ENCODE data around the gene DOCK9.
A peak's percentile ranks its signal among the peaks of the same experiment; 100 is the strongest.

Gene DOCK9

GRCh38 chr13:98988277-98988676 is 10.4 kb upstream of the DOCK9 start:
- H3K36me3 Mint-ChIP-seq (ENCODE audit: low read depth), result peaks cover 2% of the 10 kb centered on the region
- DNase-seq, result no peak
- H3K9me3 Mint-ChIP-seq, result no peaks in the 10 kb centered on the region
- H3K4me1 Mint-ChIP-seq (ENCODE audit: low read depth), result peaks cover 82% of the 10 kb centered on the region
- no peaks in the 10 kb centered on the region for H3K27me3 Mint-ChIP-seq
- no peak overlapping the region for H3K4me3 Mint-ChIP-seq
- H3K27ac Mint-ChIP-seq, result no peak overlapping the region

DNA sequence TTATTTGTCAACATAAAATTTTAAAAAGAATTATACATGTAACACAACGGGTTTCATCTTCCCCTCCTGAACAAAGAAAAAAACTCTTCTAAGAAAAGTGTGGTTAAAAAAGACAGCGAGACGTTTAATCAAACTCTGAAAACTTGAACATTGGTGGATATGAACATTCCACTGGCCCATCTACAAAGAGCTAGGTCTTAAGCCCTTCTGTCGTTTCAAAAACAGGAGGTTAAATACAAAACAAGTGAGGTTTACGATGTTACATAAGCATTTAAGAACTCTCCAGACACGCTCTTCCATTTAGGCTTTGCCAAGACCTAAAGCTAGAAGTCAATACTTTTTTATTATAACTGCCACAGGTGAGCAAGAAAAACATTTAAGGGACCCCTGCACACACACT is 9.4 kb upstream of the DOCK9 start:
- Mint-ChIP-seq H3K4me1 (ENCODE audit: low read depth) (peaks cover 82% of the 10 kb centered on the region), H3K27ac (no peak overlapping the region)

GRCh38 chr13:98986226-98986846 is 8.5 kb upstream of the DOCK9 start:
- peaks cover 84% of the 10 kb centered on the region for H3K4me1 Mint-ChIP-seq (ENCODE audit: low read depth)
- no peak overlapping the region for H3K27ac Mint-ChIP-seq
- no peaks in the 10 kb centered on the region for H3K27me3 Mint-ChIP-seq
- H3K36me3 Mint-ChIP-seq (ENCODE audit: low read depth), result peaks cover 2% of the 10 kb centered on the region
- DNase-seq, result no peak
- no peak overlapping the region for H3K4me3 Mint-ChIP-seq
- H3K9me3 Mint-ChIP-seq, result no peaks in the 10 kb centered on the region

More for the DNA sequence above, 9.4 kb upstream of the DOCK9 start:
- Mint-ChIP-seq H3K27me3 (no peaks in the 10 kb centered on the region), H3K36me3 (ENCODE audit: low read depth) (peaks cover 2% of the 10 kb centered on the region), H3K9me3 (no peaks in the 10 kb centered on the region), H3K4me3 (no peak overlapping the region)
- no peak for DNase-seq

DNA sequence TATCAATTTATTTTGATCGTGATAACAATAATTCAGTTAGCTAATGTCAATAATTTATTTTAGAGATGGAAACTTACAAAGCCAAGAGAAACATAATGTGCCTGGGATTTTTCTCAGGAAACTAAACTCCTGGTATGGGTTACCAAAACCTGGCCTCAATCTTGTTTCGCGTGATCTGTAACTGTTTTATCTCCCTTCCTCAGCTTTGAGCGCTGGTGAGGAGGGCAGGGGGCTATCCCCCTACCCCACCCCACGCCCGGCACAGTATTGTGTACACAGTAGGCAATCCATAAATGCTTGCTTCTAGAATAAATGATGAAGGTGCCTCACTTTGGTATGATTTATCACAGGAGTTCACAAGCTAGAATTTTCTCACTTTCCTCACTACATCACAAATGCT is 7.7 kb upstream of the DOCK9 start:
- Mint-ChIP-seq H3K9me3 (no peaks in the 10 kb centered on the region), H3K27ac (no peak overlapping the region), H3K27me3 (no peaks in the 10 kb centered on the region), H3K36me3 (ENCODE audit: low read depth) (peaks cover 2% of the 10 kb centered on the region), H3K4me3 (no peak overlapping the region), H3K4me1 (ENCODE audit: low read depth) (peaks cover 85% of the 10 kb centered on the region)
- DNase-seq, result no peak

DNA sequence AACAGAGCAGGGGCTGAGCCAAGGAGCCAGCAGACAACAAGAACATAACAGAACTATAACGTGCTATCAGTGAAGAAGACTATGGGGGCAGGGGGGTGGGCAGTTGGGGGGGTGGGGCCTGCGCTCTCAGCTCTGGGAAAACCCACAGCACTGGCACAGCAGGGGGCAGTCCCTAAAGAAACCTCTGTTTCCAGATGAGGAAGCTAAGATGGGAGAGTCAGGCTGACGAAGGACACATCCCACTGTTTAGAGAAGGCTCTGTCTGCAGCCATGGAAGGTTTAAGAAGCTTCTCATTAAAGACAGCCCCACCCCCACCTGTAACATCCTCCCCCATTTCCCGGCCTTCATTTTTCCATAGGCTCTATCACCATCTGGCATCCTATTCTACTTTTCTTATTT is 7.1 kb upstream of the DOCK9 start:
- Mint-ChIP-seq H3K4me3 (no peak overlapping the region), H3K27ac (no peak overlapping the region), H3K36me3 (ENCODE audit: low read depth) (peaks cover 2% of the 10 kb centered on the region), H3K9me3 (no peaks in the 10 kb centered on the region), H3K27me3 (no peaks in the 10 kb centered on the region), H3K4me1 (ENCODE audit: low read depth) (peaks cover 85% of the 10 kb centered on the region)
- no peak for DNase-seq

DNA sequence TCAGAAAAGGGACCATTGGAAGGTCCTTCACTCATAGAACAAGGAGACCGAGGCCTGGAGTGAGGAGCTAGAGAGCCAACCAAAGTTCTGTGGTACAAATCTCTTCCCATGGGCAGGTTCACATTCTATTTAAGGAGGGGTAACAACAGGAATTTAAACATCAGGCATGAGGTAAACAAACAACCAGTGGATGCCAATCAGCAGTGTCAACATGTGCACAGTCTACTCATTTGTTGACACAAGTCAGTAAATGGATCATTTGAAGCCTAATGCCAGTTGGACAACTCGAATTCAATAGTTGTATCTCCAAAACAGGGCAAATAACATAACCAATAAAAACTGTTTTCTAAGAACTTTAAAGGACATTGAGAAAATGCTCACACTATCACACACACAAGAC is 6.3 kb upstream of the DOCK9 start:
- H3K4me1 Mint-ChIP-seq (ENCODE audit: low read depth), result peaks cover 80% of the 10 kb centered on the region
- no peak overlapping the region for H3K4me3 Mint-ChIP-seq
- no peak overlapping the region for H3K27ac Mint-ChIP-seq
- peaks cover 2% of the 10 kb centered on the region for H3K36me3 Mint-ChIP-seq (ENCODE audit: low read depth)
- DNase-seq, result no peak
- H3K9me3 Mint-ChIP-seq, result no peaks in the 10 kb centered on the region
- no peaks in the 10 kb centered on the region for H3K27me3 Mint-ChIP-seq

GRCh38 chr13:98983182-98983581 is 5.3 kb upstream of the DOCK9 start:
- DNase-seq, result no peak
- Mint-ChIP-seq H3K36me3 (ENCODE audit: low read depth) (peaks cover 2% of the 10 kb centered on the region), H3K9me3 (no peaks in the 10 kb centered on the region), H3K27me3 (no peaks in the 10 kb centered on the region), H3K27ac (peak overlapping the region; percentile 7), H3K4me3 (no peak overlapping the region), H3K4me1 (ENCODE audit: low read depth) (peaks cover 80% of the 10 kb centered on the region)

- H3K4me1 Mint-ChIP-seq (ENCODE audit: low read depth), result peaks cover 86% of the 10 kb centered on the region
- peak overlapping the region; percentile 52 for H3K27ac Mint-ChIP-seq
- no peak overlapping the region for H3K4me3 Mint-ChIP-seq
- no peaks in the 10 kb centered on the region for H3K9me3 Mint-ChIP-seq
- DNase-seq, result no peak
- H3K36me3 Mint-ChIP-seq (ENCODE audit: low read depth), result peaks cover 2% of the 10 kb centered on the region
- H3K27me3 Mint-ChIP-seq, result no peaks in the 10 kb centered on the region
Measured at GRCh38 chr13:98981369-98982080, 3.7 kb upstream of the DOCK9 start.

- Mint-ChIP-seq H3K4me1 (ENCODE audit: low read depth) (peaks cover 82% of the 10 kb centered on the region), H3K27me3 (no peaks in the 10 kb centered on the region), H3K27ac (no peak overlapping the region), H3K9me3 (no peaks in the 10 kb centered on the region), H3K36me3 (ENCODE audit: low read depth) (peaks cover 1% of the 10 kb centered on the region), H3K4me3 (no peak overlapping the region)
- no peak for DNase-seq
Measured at GRCh38 chr13:98979012-98979660, 1.3 kb upstream of the DOCK9 start.

DNA sequence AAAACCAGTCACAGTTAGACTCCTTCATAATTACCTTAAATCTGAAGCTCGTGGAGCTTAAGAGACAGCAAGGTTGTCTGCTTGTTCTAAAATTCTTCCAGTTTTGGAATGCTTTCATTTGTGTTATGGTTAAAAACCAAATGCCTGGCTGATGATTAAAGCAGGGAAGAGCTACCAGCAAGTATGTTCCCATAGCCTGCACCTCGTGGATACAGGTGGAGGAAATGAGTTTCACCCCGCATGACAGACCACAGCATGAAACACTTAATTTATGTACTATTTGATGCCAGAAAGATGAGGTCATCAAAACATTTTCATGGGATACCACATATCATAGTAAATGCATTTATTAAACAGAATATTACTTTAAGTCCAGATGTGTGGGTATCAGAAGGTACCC is 416 bp upstream of the DOCK9 start:
- Mint-ChIP-seq H3K4me3 (no peak overlapping the region), H3K27ac (no peak overlapping the region)

GRCh38 chr13:98976941-98977340 is 923 bp downstream of the DOCK9 start:
- H3K27me3 Mint-ChIP-seq, result no peaks in the 10 kb centered on the region
- peaks cover 74% of the 10 kb centered on the region for H3K4me1 Mint-ChIP-seq (ENCODE audit: low read depth)
- no peak overlapping the region for H3K4me3 Mint-ChIP-seq
- no peak for DNase-seq
- H3K27ac Mint-ChIP-seq, result no peak overlapping the region
- H3K36me3 Mint-ChIP-seq (ENCODE audit: low read depth), result no peaks in the 10 kb centered on the region
- H3K9me3 Mint-ChIP-seq, result no peaks in the 10 kb centered on the region

More for the DNA sequence above, 416 bp upstream of the DOCK9 start:
- DNase-seq, result no peak
- Mint-ChIP-seq H3K4me1 (ENCODE audit: low read depth) (peaks cover 85% of the 10 kb centered on the region), H3K27me3 (no peaks in the 10 kb centered on the region), H3K36me3 (ENCODE audit: low read depth) (no peaks in the 10 kb centered on the region), H3K9me3 (no peaks in the 10 kb centered on the region)

DNA sequence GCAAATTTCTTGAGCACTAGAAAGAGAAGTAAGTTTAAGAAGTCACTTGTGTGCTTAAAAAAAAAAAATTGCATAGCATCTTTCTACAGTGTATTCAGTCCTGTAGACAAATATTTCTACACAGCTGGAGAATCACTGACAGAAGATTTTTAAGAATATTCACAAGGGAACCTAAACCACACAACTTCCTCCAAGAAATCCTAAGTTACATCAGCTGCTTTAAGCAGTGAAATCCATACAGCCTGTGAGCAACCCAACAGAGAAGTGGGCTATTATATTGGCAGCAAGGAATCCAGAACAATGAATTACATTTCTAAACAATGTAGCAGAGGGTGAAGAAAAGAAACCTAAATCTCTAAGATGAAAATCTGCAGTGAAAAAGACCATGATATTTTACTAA is 1.5 kb downstream of the DOCK9 start:
- Mint-ChIP-seq H3K4me1 (ENCODE audit: low read depth) (peaks cover 72% of the 10 kb centered on the region), H3K27me3 (no peaks in the 10 kb centered on the region), H3K9me3 (no peaks in the 10 kb centered on the region), H3K27ac (no peak overlapping the region), H3K4me3 (no peak overlapping the region), H3K36me3 (ENCODE audit: low read depth) (no peaks in the 10 kb centered on the region)
- no peak for DNase-seq

GRCh38 chr13:98975822-98976261 is 2.0 kb downstream of the DOCK9 start:
- no peaks in the 10 kb centered on the region for H3K9me3 Mint-ChIP-seq
- peak overlapping the region; percentile 37 for H3K27ac Mint-ChIP-seq
- H3K36me3 Mint-ChIP-seq (ENCODE audit: low read depth), result no peaks in the 10 kb centered on the region
- DNase-seq, result no peak
- no peaks in the 10 kb centered on the region for H3K27me3 Mint-ChIP-seq
- H3K4me1 Mint-ChIP-seq (ENCODE audit: low read depth), result peaks cover 71% of the 10 kb centered on the region
- no peak overlapping the region for H3K4me3 Mint-ChIP-seq

DNA sequence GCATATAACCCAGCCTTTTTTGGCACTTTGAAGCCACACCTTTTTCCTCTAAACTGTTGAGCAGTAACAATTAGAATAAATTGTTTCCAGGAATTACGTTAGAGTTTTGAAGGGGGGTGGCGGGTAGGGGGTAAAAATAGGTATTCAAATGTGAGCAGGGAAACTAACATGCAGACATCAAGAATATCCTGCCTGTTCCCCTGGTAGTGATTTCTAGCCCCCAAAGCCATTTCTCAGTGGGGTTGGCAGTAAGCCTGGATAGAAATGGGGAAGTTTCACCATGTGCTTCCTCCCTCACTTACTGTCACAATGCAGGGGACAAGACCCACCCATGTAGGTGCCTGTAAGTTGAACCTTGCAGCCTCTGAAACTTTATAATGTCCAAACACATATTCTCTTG is 3.8 kb downstream of the DOCK9 start:
- no peak for DNase-seq
- no peaks in the 10 kb centered on the region for H3K36me3 Mint-ChIP-seq (ENCODE audit: low read depth)
- no peaks in the 10 kb centered on the region for H3K9me3 Mint-ChIP-seq
- H3K27ac Mint-ChIP-seq, result peak overlapping the region; percentile 33
- H3K4me3 Mint-ChIP-seq, result no peak overlapping the region
- H3K27me3 Mint-ChIP-seq, result no peaks in the 10 kb centered on the region
- H3K4me1 Mint-ChIP-seq (ENCODE audit: low read depth), result peaks cover 78% of the 10 kb centered on the region

GRCh38 chr13:98972627-98973026 is 5.2 kb downstream of the DOCK9 start:
- H3K4me1 Mint-ChIP-seq (ENCODE audit: low read depth), result peaks cover 69% of the 10 kb centered on the region
- H3K4me3 Mint-ChIP-seq, result no peak overlapping the region
- H3K36me3 Mint-ChIP-seq (ENCODE audit: low read depth), result no peaks in the 10 kb centered on the region
- no peak for DNase-seq
- no peaks in the 10 kb centered on the region for H3K27me3 Mint-ChIP-seq
- H3K27ac Mint-ChIP-seq, result no peak overlapping the region
- no peaks in the 10 kb centered on the region for H3K9me3 Mint-ChIP-seq
